H1 (cell line): ENCODE results near the gene P2RY11. TPM values are rescaled to one million over a fixed set of nuclear protein-coding genes. Genes with fewer than 3 reads are reported as not detected.

Source experiments
- ATF2 ChIP-seq: IDR thresholded peaks from 2 replicates; pipeline ENCODE4 v1.6.1; 2012; ENCODE audit warnings: low read length, inconsistent platforms
- CTBP2 ChIP-seq: IDR thresholded peaks from 2 replicates; pipeline ENCODE4 v1.7.0; 2011; ENCODE audit warnings: borderline replicate concordance, mild to moderate bottlenecking, moderate library complexity, mixed read lengths, low read length; ENCODE audit not compliant: insufficient read depth, insufficient read length
- HDAC2 ChIP-seq, 2 experiments: fragments of 300-600 bp in 1 of 2; sonication (generic) in 1 of 2; IDR thresholded peaks; 2 replicates each; pipeline ENCODE4 v1.6.1; 2011 to 2012; ENCODE audit warnings: low read depth in 2 of 2, low read length in 2 of 2, mild to moderate bottlenecking in 2 of 2, moderate library complexity in 2 of 2, borderline replicate concordance in 1 of 2, inconsistent platforms in 1 of 2
- polyA plus RNA-seq, 7 experiments: library from polyadenylated mRNA; depleted of rRNA in 3 of 7; stranded (reverse) in 5 of 7; unstranded in 2 of 7; fragments of >200 nt in 5 of 7; fragments of 200-250 nt in 2 of 7; gene quantifications; 1 replicate in 5 of 7; 2 replicates in 1 of 7; 4 replicates in 1 of 7; pipeline versions ENCODE4 v1.2.1 to v1.2.3, GENCODE V29; 2011 to 2013; ENCODE audit warnings: missing spikeins in 2 of 7, mixed read lengths in 2 of 7
- total RNA-seq: library from RNA; stranded (reverse); fragmentation: NEBNext Ultra II Directional; extraction: Animal tissue kit (Norgen Biotek cat#: 25700); gene quantifications from 2 replicates; pipeline ENCODE4 v1.2.1, GENCODE V29; 2021

P2RY11 gene
- total and polyA plus RNA-seq, 2 of the 8 experiments (the other 6 are each of a cell fraction or from before 2014, with no cell fraction given) = 9.2 to 18.0 TPM

GRCh38 chr19:10106100-10106936 lies 5.2 kb upstream of the P2RY11 start, which contains the start of gene PPAN (continued):
- no peak for TF ChIP-seq ATF2
- TF ChIP-seq HDAC2 (IDR thresholded peaks at IDR 0.05; ENCODE audit: borderline replicate concordance in 1 of 2, low read depth in 2 of 2, low read length in 2 of 2) = peak in 1 of 2 experiments; percentile 92; a peak in 1 of 4 replicates
- no peak for TF ChIP-seq CTBP2
